Ishikawa (cell line): ENCODE results near the gene LCLAT1.

Experiments used
- CEBPB ChIP-seq: IDR thresholded peaks from 2 replicates; pipeline ENCODE4 v1.6.1; 2012
- CREB1 ChIP-seq: IDR thresholded peaks from 2 replicates; pipeline ENCODE4 v1.6.1; 2012; ENCODE audit warnings: low read depth
- EGR1 ChIP-seq: IDR thresholded peaks from 2 replicates; pipeline ENCODE4 v1.6.1; 2012
- EP300 ChIP-seq: IDR thresholded peaks from 2 replicates; pipeline ENCODE4 v1.6.1; 2012; ENCODE audit warnings: borderline replicate concordance
- NFIC ChIP-seq: IDR thresholded peaks from 2 replicates; pipeline ENCODE4 v1.6.1; 2012
- RAD21 ChIP-seq: IDR thresholded peaks from 2 replicates; pipeline ENCODE4 v1.6.1; 2012; ENCODE audit warnings: low read depth
- YY1 ChIP-seq: IDR thresholded peaks from 2 replicates; pipeline ENCODE4 v1.6.1; 2012; ENCODE audit warnings: low read depth
- ZBTB7A ChIP-seq: IDR thresholded peaks from 2 replicates; pipeline ENCODE4 v1.6.1; 2012; ENCODE audit warnings: low read depth
- TF ChIP-seq, protein P1 (sequence below): IDR thresholded peaks from 2 replicates; pipeline ENCODE4 v1.6.1; 2012

GRCh38 chr2:30608643-30609042, 161.6 kb downstream of the LCLAT1 start:
- TF ChIP-seq EGR1 (no peak), CREB1 (no peak), EP300 (no peak), ZBTB7A (no peak), RAD21 (no peak), NFIC (no peak), YY1 (no peak), CEBPB (no peak)
- TF ChIP-seq, protein P1, sequence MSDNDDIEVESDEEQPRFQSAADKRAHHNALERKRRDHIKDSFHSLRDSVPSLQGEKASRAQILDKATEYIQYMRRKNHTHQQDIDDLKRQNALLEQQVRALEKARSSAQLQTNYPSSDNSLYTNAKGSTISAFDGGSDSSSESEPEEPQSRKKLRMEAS: no peak
